ENCODE results near the gene USH2A. TPM values are rescaled to one million over a fixed set of nuclear protein-coding genes. Genes with fewer than 3 reads are reported as not detected.

USH2A gene
- total RNA-seq, 2 experiments from 2014 or later = not detected

- Mint-ChIP-seq H3K4me3 (no peak overlapping the region), H3K36me3 (ENCODE audit: low read depth) (no peaks in the 10 kb centered on the region), H3K27me3 (no peaks in the 10 kb centered on the region), H3K27ac (no peak overlapping the region), H3K4me1 (ENCODE audit: low read depth) (no peaks in the 10 kb centered on the region), H3K9me3 (peaks cover 7% of the 10 kb centered on the region)
- no peak for ATAC-seq (ENCODE audit: poor library complexity)
- no peaks in the 10 kb centered on the region for H3K27me3 ChIP-seq (ENCODE audit: control insufficient read depth in 1 of 2, insufficient read depth in 2 of 2, low read length in 2 of 2)
- ChIA-PET POLR2A (no interaction called here), CTCF (no interaction called here)
- no peak for DNase-seq
- H3K36me3 ChIP-seq (ENCODE audit: insufficient read depth, low read length) = no peaks in the 10 kb centered on the region
- no peaks in the 10 kb centered on the region for H3K4me1 ChIP-seq (ENCODE audit: insufficient read depth, low read length)
- intact Hi-C loops (cut with DNase I, micrococcal nuclease) = no loop called here
- no peak overlapping the region for H3K4me3 ChIP-seq (ENCODE audit: low read length)
- TF ChIP-seq CTCF (IDR thresholded peaks at IDR 0.05) = no peak
- peaks cover 0 to 4% of the 10 kb centered on the region in 2 experiments for H3K9me3 ChIP-seq (ENCODE audit: control insufficient read depth in 1 of 2, insufficient read depth in 1 of 2, low read length in 2 of 2)
- H3K27ac ChIP-seq (ENCODE audit: low read depth in 1 of 2, low read length in 2 of 2) = no peak overlapping the region
Measured at GRCh38 chr1:216332003-216332402, 91.2 kb downstream of the USH2A start.

GRCh38 chr1:216331211-216331610 lies 92.0 kb downstream of the USH2A start:
- Histone ChIP-seq H3K9me3 (ENCODE audit: control insufficient read depth in 1 of 2, insufficient read depth in 1 of 2, low read length in 2 of 2) (peaks cover 0 to 4% of the 10 kb centered on the region in 2 experiments), H3K27ac (ENCODE audit: low read depth in 1 of 2, low read length in 2 of 2) (no peak overlapping the region), H3K4me1 (ENCODE audit: insufficient read depth, low read length) (no peaks in the 10 kb centered on the region), H3K27me3 (ENCODE audit: control insufficient read depth in 1 of 2, insufficient read depth in 2 of 2, low read length in 2 of 2) (no peaks in the 10 kb centered on the region), H3K4me3 (ENCODE audit: low read length) (no peak overlapping the region), H3K36me3 (ENCODE audit: insufficient read depth, low read length) (no peaks in the 10 kb centered on the region)
- H3K27ac Mint-ChIP-seq = no peak overlapping the region
- H3K4me3 Mint-ChIP-seq = no peak overlapping the region
- TF ChIP-seq CTCF (IDR thresholded peaks at IDR 0.05) = no peak
- intact Hi-C loops (cut with DNase I, micrococcal nuclease) = no loop called here
- DNase-seq (no peak), ATAC-seq (ENCODE audit: poor library complexity) (no peak)
- ChIA-PET POLR2A (no interaction called here), CTCF (no interaction called here)
- H3K9me3 Mint-ChIP-seq = peaks cover 7% of the 10 kb centered on the region
- H3K36me3 Mint-ChIP-seq (ENCODE audit: low read depth) = no peaks in the 10 kb centered on the region
- no peaks in the 10 kb centered on the region for H3K27me3 Mint-ChIP-seq
- H3K4me1 Mint-ChIP-seq (ENCODE audit: low read depth) = no peaks in the 10 kb centered on the region

- H3K4me1 Mint-ChIP-seq (ENCODE audit: low read depth) = no peaks in the 10 kb centered on the region
- H3K9me3 ChIP-seq (ENCODE audit: control insufficient read depth in 1 of 2, insufficient read depth in 1 of 2, low read length in 2 of 2) = peaks cover 3 to 4% of the 10 kb centered on the region in 2 experiments
- H3K4me3 Mint-ChIP-seq = no peak overlapping the region
- TF ChIP-seq CTCF (IDR thresholded peaks at IDR 0.05) = no peak
- H3K27me3 ChIP-seq (ENCODE audit: control insufficient read depth in 1 of 2, insufficient read depth in 2 of 2, low read length in 2 of 2) = no peaks in the 10 kb centered on the region
- H3K4me1 ChIP-seq (ENCODE audit: insufficient read depth, low read length) = no peaks in the 10 kb centered on the region
- H3K27ac Mint-ChIP-seq = no peak overlapping the region
- no peak for ATAC-seq (ENCODE audit: poor library complexity)
- intact Hi-C loops (cut with DNase I, micrococcal nuclease) = no loop called here
- H3K27ac ChIP-seq (ENCODE audit: low read depth in 1 of 2, low read length in 2 of 2) = no peak overlapping the region
- no peaks in the 10 kb centered on the region for H3K36me3 Mint-ChIP-seq (ENCODE audit: low read depth)
- CTCF ChIA-PET = no interaction called here
- no peaks in the 10 kb centered on the region for H3K36me3 ChIP-seq (ENCODE audit: insufficient read depth, low read length)
- no peak overlapping the region for H3K4me3 ChIP-seq (ENCODE audit: low read length)
- POLR2A ChIA-PET = no interaction called here
- H3K9me3 Mint-ChIP-seq = peaks cover 8% of the 10 kb centered on the region
- no peaks in the 10 kb centered on the region for H3K27me3 Mint-ChIP-seq
- no peak for DNase-seq
Measured at GRCh38 chr1:216330262-216330661, 93.0 kb downstream of the USH2A start.
